Measurements from ENCODE around the gene NUDT4. TPM values are rescaled to one million over a fixed set of nuclear protein-coding genes. Genes with fewer than 3 reads are reported as not detected.

The NUDT4 gene
- total and polyA plus RNA-seq, 2 donors (not counting 3 experiments of a cell fraction or from before 2014, with no cell fraction given) = 76.0 to 161 TPM

DNA sequence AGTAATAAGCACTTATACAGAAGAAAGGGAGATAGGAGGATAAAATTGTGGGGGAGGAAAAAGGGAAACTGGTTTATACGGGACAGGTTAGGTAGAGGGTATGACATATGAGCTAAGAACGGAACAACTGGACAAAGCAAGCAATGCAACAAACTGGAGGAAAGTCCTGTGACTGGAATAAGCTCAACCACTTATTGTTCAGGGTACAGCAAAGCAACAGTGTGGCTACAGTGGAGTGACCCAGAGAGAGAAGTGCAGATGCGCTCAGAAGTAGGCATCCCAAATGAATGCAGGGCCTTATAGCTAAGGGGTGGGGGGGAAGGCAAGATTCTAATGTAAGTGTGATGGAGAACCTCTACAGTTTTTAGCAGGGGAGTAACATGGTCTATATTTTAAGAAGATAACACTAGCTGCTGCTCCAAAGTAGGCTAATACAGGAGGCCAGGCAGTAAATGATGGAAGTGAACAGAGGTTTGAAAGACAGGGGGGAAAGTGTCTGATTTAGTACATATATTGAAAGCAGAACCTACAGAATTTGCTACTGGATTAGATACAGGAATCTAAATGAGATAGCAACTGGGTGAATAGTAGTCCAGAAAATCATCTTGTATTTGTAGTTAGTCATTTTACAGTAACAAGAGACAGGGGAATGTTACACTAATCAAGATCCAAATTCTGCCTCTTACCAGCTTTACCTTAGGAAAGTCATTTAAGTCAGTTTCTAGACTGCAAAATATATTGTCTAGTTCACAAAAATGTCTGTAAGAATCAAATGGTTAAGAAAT, 60.7 kb downstream of the NUDT4 start:
- no peaks in the 10 kb centered on the region for H3K27me3 ChIP-seq (ENCODE audit: control insufficient read depth in 2 of 2, insufficient read depth in 2 of 2, low read length in 2 of 2)
- no peaks in the 10 kb centered on the region for H3K36me3 ChIP-seq (ENCODE audit: control insufficient read depth in 2 of 2, extremely low read depth in 1 of 2, insufficient read depth in 2 of 2, low read length in 2 of 2)
- no peaks in the 10 kb centered on the region for H3K9me3 ChIP-seq (replicated peaks; ENCODE audit: control insufficient read depth, insufficient read depth, low read length)
- ChIA-PET CTCF (interaction anchor here (1.1 kb wide), 1 partner anchor 15 kb away, joined by 3 read pairs; no protein-coding TSS in a partner anchor), POLR2A (no interaction called here)
- no peak overlapping the region for H3K27ac ChIP-seq (ENCODE audit: insufficient read depth, low read depth, low read length)
- no peak overlapping the region for H3K9ac ChIP-seq (replicated peaks; ENCODE audit: extremely low read depth, insufficient read depth, low read length)
- peaks cover 15% of the 10 kb centered on the region for H4K20me1 ChIP-seq (replicated peaks; ENCODE audit: control insufficient read depth, extremely low read depth, insufficient read depth, low read length)
- H3K79me2 ChIP-seq (ENCODE audit: control insufficient read depth, insufficient read depth, low read length) = peaks cover 82% of the 10 kb centered on the region
- FAIRE-seq (no peak), DNase-seq (ENCODE audit: low read depth, low spot score) (no peak)
- H3K4me3 ChIP-seq (replicated peaks in 1 of 3; ENCODE audit: insufficient read depth in 1 of 3, low read depth in 1 of 3, low read length in 3 of 3) = no peak overlapping the region
- no peak overlapping the region for H3K4me2 ChIP-seq (ENCODE audit: insufficient read depth, low read length)
- H3K9me1 ChIP-seq (replicated peaks; ENCODE audit: control insufficient read depth, extremely low read depth, insufficient read depth, low read length) = no peaks in the 10 kb centered on the region
- dilution Hi-C loops (cut with MboI; ENCODE audit: extremely low pct_ligation_motif_present, low sequenced_read_pairs) (no loop called here), intact Hi-C loops (cut with micrococcal nuclease) (no loop called here)
- TF ChIP-seq JUN (IDR thresholded peaks at IDR 0.05; ENCODE audit: borderline replicate concordance, insufficient read depth, insufficient read length, low read depth) = no peak
- no peak for TF ChIP-seq FOS (IDR thresholded peaks at IDR 0.05; ENCODE audit: borderline replicate concordance, insufficient read depth, low read length)
- no peak for TF ChIP-seq EZH2 (IDR thresholded peaks at IDR 0.05; ENCODE audit: borderline replicate concordance, low read depth, low read length, severe bottlenecking)
- TF ChIP-seq GATA2 (IDR thresholded peaks at IDR 0.05; ENCODE audit: insufficient read depth, insufficient read length, low read depth, low read length) = no peak
- TF ChIP-seq, protein P1, sequence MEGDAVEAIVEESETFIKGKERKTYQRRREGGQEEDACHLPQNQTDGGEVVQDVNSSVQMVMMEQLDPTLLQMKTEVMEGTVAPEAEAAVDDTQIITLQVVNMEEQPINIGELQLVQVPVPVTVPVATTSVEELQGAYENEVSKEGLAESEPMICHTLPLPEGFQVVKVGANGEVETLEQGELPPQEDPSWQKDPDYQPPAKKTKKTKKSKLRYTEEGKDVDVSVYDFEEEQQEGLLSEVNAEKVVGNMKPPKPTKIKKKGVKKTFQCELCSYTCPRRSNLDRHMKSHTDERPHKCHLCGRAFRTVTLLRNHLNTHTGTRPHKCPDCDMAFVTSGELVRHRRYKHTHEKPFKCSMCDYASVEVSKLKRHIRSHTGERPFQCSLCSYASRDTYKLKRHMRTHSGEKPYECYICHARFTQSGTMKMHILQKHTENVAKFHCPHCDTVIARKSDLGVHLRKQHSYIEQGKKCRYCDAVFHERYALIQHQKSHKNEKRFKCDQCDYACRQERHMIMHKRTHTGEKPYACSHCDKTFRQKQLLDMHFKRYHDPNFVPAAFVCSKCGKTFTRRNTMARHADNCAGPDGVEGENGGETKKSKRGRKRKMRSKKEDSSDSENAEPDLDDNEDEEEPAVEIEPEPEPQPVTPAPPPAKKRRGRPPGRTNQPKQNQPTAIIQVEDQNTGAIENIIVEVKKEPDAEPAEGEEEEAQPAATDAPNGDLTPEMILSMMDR (IDR thresholded peaks at IDR 0.05; ENCODE audit: extremely low read depth in 1 of 2, insufficient read depth in 1 of 2, low read depth in 1 of 2, low read length in 2 of 2) = no peak
- no peak for TF ChIP-seq MYC (IDR thresholded peaks at IDR 0.05; ENCODE audit: low read depth, low read length)
- no peak for TF ChIP-seq POLR2AphosphoS5 (IDR thresholded peaks at IDR 0.05; ENCODE audit: insufficient read depth, low read depth, low read length)
- TF ChIP-seq POLR2A (IDR thresholded peaks at IDR 0.05; ENCODE audit: low read depth, low read length) = no peak
- TF ChIP-seq, protein P2, sequence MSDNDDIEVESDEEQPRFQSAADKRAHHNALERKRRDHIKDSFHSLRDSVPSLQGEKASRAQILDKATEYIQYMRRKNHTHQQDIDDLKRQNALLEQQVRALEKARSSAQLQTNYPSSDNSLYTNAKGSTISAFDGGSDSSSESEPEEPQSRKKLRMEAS (IDR thresholded peaks at IDR 0.05; ENCODE audit: insufficient read depth, insufficient read length) = no peak
- no peak overlapping the region for H2AFZ ChIP-seq (ENCODE audit: low read depth, low read length)
- H3K4me1 ChIP-seq (ENCODE audit: control insufficient read depth, extremely low read depth, insufficient read depth, low read length) = peaks cover 22% of the 10 kb centered on the region
- no TSS peak for BruUV-seq (replicated peaks)
